ENCODE measurements around the gene DHX8.
A peak's percentile ranks its signal among the peaks of the same experiment; 100 is the strongest.

Gene DHX8

GRCh38 chr17:43543300-43543699 is 59.5 kb downstream of the DHX8 start:
- no peak for DNase-seq (ENCODE audit: low read depth)
- H3K4me3 ChIP-seq (ENCODE audit: low read depth, low read length), result no peak overlapping the region
- TF ChIP-seq CTCF (IDR thresholded peaks at IDR 0.05; ENCODE audit: low read depth, low read length, missing control alignments), result no peak

GRCh38 chr17:43543771-43544575 is 60.2 kb downstream of the DHX8 start:
- no peak for TF ChIP-seq CTCF (IDR thresholded peaks at IDR 0.05; ENCODE audit: low read depth, low read length, missing control alignments)

GRCh38 chr17:43545383-43545632 is 61.5 kb downstream of the DHX8 start:
- TF ChIP-seq CTCF (IDR thresholded peaks at IDR 0.05; ENCODE audit: low read depth, low read length, missing control alignments), result no peak
- H3K4me3 ChIP-seq (ENCODE audit: low read depth, low read length), result peak overlapping the region; percentile 63
- DNase-seq (ENCODE audit: low read depth), result no peak

More at GRCh38 chr17:43543771-43544575, 60.2 kb downstream of the DHX8 start:
- no peak overlapping the region for H3K4me3 ChIP-seq (ENCODE audit: low read depth, low read length)
- no peak for DNase-seq (ENCODE audit: low read depth)

GRCh38 chr17:43546319-43547188 is 62.8 kb downstream of the DHX8 start, which contains the start of gene ETV4:
Gene ETV4, minus strand, starts transcription at chr17:43546340. Its CDS starts 723 bp downstream, at chr17:43545617.
- DNase-seq (ENCODE audit: low read depth), result peak; percentile 36
- no peak for TF ChIP-seq CTCF (IDR thresholded peaks at IDR 0.05; ENCODE audit: low read depth, low read length, missing control alignments)
- H3K4me3 ChIP-seq (ENCODE audit: low read depth, low read length), result peak within 1 kb of the TSS; percentile 63

- no peak for DNase-seq (ENCODE audit: low read depth)
- TF ChIP-seq CTCF (IDR thresholded peaks at IDR 0.05; ENCODE audit: low read depth, low read length, missing control alignments), result no peak
- no peak overlapping the region for H3K4me3 ChIP-seq (ENCODE audit: low read depth, low read length)
Observed at GRCh38 chr17:43547189-43547550, 63.4 kb downstream of the DHX8 start.

GRCh38 chr17:43547659-43548256 is 64.0 kb downstream of the DHX8 start:
- no peak overlapping the region for H3K4me3 ChIP-seq (ENCODE audit: low read depth, low read length)
- no peak for TF ChIP-seq CTCF (IDR thresholded peaks at IDR 0.05; ENCODE audit: low read depth, low read length, missing control alignments)
- DNase-seq (ENCODE audit: low read depth), result no peak

All from GM12864 (cell line).